CD14-positive monocyte (primary cell): ENCODE measurements around the gene SHISA3. TPM values are rescaled to one million over a fixed set of nuclear protein-coding genes. Genes with fewer than 3 reads are reported as not detected.

Experiments used
- DNase-seq, 3 donors: peaks; one replicate each; pipeline ENCODE4 v3.0.0-alpha.2; 2011 to 2022
- H2AFZ ChIP-seq: 2 replicates; pipeline ENCODE4 v1.6.0; 2012; ENCODE audit warnings: mild to moderate bottlenecking, low read depth, low read length, inconsistent platforms; ENCODE audit not compliant: insufficient read depth, poor library complexity, severe bottlenecking
- H3K27ac ChIP-seq, 2 donors: 1 replicate in 1 of 2; 2 replicates in 1 of 2; pipeline ENCODE4 v1.5.1; 2012 to 2013; ENCODE audit warnings: low read length in 2 of 2, control low read depth in 1 of 2, inconsistent platforms in 1 of 2, low read depth in 1 of 2, mild to moderate bottlenecking in 1 of 2
- H3K27me3 ChIP-seq, 2 donors: one replicate each; pipeline versions ENCODE4 v1.6.0 to v1.6.1; 2011 to 2013; ENCODE audit warnings: low read length in 2 of 2; ENCODE audit not compliant: control insufficient read depth in 2 of 2, insufficient read depth in 2 of 2
- H3K36me3 ChIP-seq, 2 donors: replicated peaks in 1 of 2; 1 replicate in 1 of 2; 2 replicates in 1 of 2; pipeline versions ENCODE4 v1.5.1 to v1.6.1; 2012 to 2013; ENCODE audit warnings: low read length in 2 of 2, control low read depth in 1 of 2, inconsistent platforms in 1 of 2, mild to moderate bottlenecking in 1 of 2; ENCODE audit not compliant: insufficient read depth in 2 of 2, control insufficient read depth in 1 of 2
- H3K4me1 ChIP-seq, 2 donors: 1 replicate in 1 of 2; 2 replicates in 1 of 2; pipeline versions ENCODE4 v1.5.1 to v1.6.1; 2012 to 2013; ENCODE audit warnings: low read length in 2 of 2, control low read depth in 1 of 2, inconsistent platforms in 1 of 2, mild to moderate bottlenecking in 1 of 2, moderate library complexity in 1 of 2; ENCODE audit not compliant: insufficient read depth in 2 of 2, control insufficient read depth in 1 of 2
- H3K4me2 ChIP-seq: replicated peaks from 2 replicates; pipeline ENCODE3; 2012; ENCODE audit warnings: low read length, moderate library complexity, mild to moderate bottlenecking; ENCODE audit not compliant: poor library complexity, severe bottlenecking; ENCODE audit errors: extremely low read depth
- H3K4me3 ChIP-seq, 3 experiments: fragments of 200-600 bp in 1 of 3; sonication (generic) in 1 of 3; replicated peaks in 1 of 3; 1 replicate in 2 of 3; 2 replicates in 1 of 3; pipeline ENCODE4 v1.5.1; 2011 to 2013; ENCODE audit warnings: low read length in 3 of 3, mild to moderate bottlenecking in 3 of 3, control low read depth in 2 of 3, low read depth in 2 of 3, inconsistent platforms in 1 of 3, moderate library complexity in 1 of 3
- H3K79me2 ChIP-seq: 2 replicates; pipeline ENCODE4 v1.6.0; 2012; ENCODE audit warnings: mild to moderate bottlenecking, control low read depth, inconsistent platforms, low read length, moderate library complexity; ENCODE audit not compliant: insufficient read depth
- H3K9ac ChIP-seq: 2 replicates; pipeline ENCODE4 v1.6.0; 2017; ENCODE audit warnings: low read length, mild to moderate bottlenecking; ENCODE audit not compliant: insufficient read depth, poor library complexity, severe bottlenecking
- H3K9me3 ChIP-seq, 2 donors: replicated peaks in 1 of 2; 1 replicate in 1 of 2; 2 replicates in 1 of 2; pipeline versions ENCODE4 v1.5.1 to v1.6.1; 2012 to 2013; ENCODE audit warnings: low read length in 2 of 2, control low read depth in 1 of 2; ENCODE audit not compliant: control insufficient read depth in 1 of 2, insufficient read depth in 1 of 2
- H4K20me1 ChIP-seq: 2 replicates; pipeline ENCODE4 v1.6.0; 2012; ENCODE audit warnings: mild to moderate bottlenecking, low read length, control low read depth, moderate library complexity; ENCODE audit not compliant: insufficient read depth
- H3K27ac Mint-ChIP-seq, 7 donors: one replicate each; pipeline ENCODE4 v1.8.0; 2020; ENCODE audit warnings: mild to moderate bottlenecking in 7 of 7, mixed read lengths in 7 of 7, moderate library complexity in 6 of 7, inconsistent platforms in 2 of 7
- H3K27me3 Mint-ChIP-seq, 3 donors: one replicate each; pipeline ENCODE4 v1.8.0; 2021 to 2022; ENCODE audit warnings: low read depth in 3 of 3, mild to moderate bottlenecking in 3 of 3, mixed read lengths in 3 of 3, moderate library complexity in 3 of 3, inconsistent platforms in 1 of 3
- H3K36me3 Mint-ChIP-seq, 2 donors: one replicate each; pipeline ENCODE4 v1.8.0; 2020; ENCODE audit warnings: mixed read lengths in 2 of 2, inconsistent platforms in 1 of 2, mild to moderate bottlenecking in 1 of 2
- H3K4me1 Mint-ChIP-seq: one replicate; pipeline ENCODE4 v1.8.0; 2020; ENCODE audit warnings: mild to moderate bottlenecking, mixed read lengths
- H3K4me3 Mint-ChIP-seq, 2 donors: one replicate each; pipeline ENCODE4 v1.8.0; 2020; ENCODE audit warnings: mild to moderate bottlenecking in 2 of 2, mixed read lengths in 2 of 2, moderate library complexity in 1 of 2
- H3K9me3 Mint-ChIP-seq, 7 donors: one replicate each; pipeline ENCODE4 v1.8.0; 2020 to 2022; ENCODE audit warnings: mixed read lengths in 7 of 7, mild to moderate bottlenecking in 6 of 7, moderate library complexity in 6 of 7, inconsistent platforms in 2 of 7
- CTCF ChIP-seq: fragments of 200-600 bp; IDR thresholded peaks from one replicate; pipeline ENCODE4 v1.8.0; 2022; ENCODE audit warnings: antibody characterized with exemption, mild to moderate bottlenecking
- WGBS: methylation state at CpG from one replicate; pipeline ENCODE4 v1.1.5; 2013; ENCODE audit warnings: missing lambda C conversion rate; ENCODE audit not compliant: insufficient coverage; 5-methylcytosine and 5-hydroxymethylcytosine counted together
- intact Hi-C, 2 donors: fragments of 100-400 bp; cut with micrococcal nuclease; formaldehyde crosslinking; loops; one replicate each; pipeline versions ENCODE4 v1.15.0 to v1.15.1; 2023
- polyA plus RNA-seq, 3 donors: library from polyadenylated mRNA; depleted of rRNA in 1 of 3; unstranded in 2 of 3; stranded (reverse) in 1 of 3; fragments of 300-500 nt in 2 of 3; fragments of >200 nt in 1 of 3; fragmentation: Illumina TruSeq in 2 of 3; gene quantifications; 1 replicate in 2 of 3; 2 replicates in 1 of 3; pipeline ENCODE4 v1.2.3, GENCODE V29; 2012 to 2021

Gene SHISA3
- polyA plus RNA-seq, 3 donors = not detected

DNA sequence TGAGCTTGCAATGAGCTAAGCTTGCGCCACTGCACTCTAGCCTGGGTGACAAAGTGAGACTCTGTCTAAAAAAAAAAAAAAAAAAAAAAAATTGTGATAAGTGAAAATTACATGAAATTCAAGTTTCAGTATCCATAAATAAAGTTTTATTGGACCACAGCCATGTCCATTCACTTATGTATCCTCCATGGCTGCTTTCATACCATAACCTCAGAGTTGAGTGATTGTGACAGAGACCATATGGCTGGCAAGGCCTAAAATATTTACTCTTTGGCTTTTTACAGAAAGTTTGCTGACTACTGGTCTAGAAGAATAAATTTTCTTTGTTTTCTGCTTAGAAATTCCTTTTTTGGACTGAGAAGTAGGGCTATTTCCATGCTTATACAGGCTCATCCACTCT lies 11.8 kb upstream of the SHISA3 start:
- no peak overlapping the region for H3K27ac Mint-ChIP-seq

DNA sequence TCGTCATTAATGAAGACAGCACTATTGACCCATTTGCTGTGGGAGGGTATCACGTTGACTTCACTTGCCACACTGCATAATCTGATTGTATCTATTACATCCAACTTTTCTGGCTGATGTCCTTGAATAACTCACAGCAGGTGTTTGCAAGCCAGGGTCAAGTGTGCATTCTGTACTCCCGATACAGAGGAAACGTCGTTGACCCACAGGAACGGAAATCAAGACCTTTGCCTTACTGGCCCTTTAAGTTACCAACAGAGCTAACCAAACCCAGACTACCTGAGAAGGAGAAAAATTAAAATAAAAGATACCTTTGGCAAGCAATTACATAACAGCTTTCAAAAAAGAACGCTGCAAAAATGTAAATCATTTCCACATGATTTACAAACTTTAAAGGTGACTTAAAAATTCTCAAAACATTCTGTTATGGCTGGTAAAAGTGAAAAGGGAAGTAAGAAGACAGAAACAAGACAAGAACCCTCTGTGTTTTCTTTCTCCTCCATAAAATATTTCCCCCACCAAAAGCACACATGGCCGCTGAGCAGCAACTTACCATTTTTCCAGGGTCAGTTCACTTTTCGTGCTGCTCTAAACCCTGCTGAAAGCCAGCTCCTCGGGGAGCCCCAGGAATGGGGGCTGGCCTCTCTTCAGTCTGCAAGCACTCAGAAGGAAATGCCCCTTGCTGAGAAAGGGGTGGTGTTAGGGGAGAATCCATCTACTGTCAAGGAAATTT lies 6.5 kb upstream of the SHISA3 start:
- H3K4me2 ChIP-seq = no peak overlapping the region
- no peaks in the 10 kb centered on the region for H3K36me3 ChIP-seq
- peak overlapping the region in 1 of 7 donors; percentile 44 for H3K27ac Mint-ChIP-seq
- no peak for DNase-seq
- intact Hi-C loops = no loop called here
- H3K4me3 ChIP-seq = no peak overlapping the region
- no peak overlapping the region for H3K4me3 Mint-ChIP-seq
- H3K27me3 ChIP-seq = peaks cover 12 to 16% of the 10 kb centered on the region in 2 donors
- peaks cover 0 to 13% (median 3%) of the 10 kb centered on the region in 7 donors for H3K9me3 Mint-ChIP-seq
- H3K9me3 ChIP-seq = no peaks in the 10 kb centered on the region
- no peaks in the 10 kb centered on the region for H3K4me1 ChIP-seq
- H3K27ac ChIP-seq = no peak overlapping the region
- peaks cover 4% of the 10 kb centered on the region for H3K4me1 Mint-ChIP-seq
- no peak overlapping the region for H2AFZ ChIP-seq
- no peak overlapping the region for H3K9ac ChIP-seq
- 61% methylated on average over 2 of the region's 10 CpGs for WGBS
- no peak for TF ChIP-seq CTCF
- H3K27me3 Mint-ChIP-seq = peaks cover 23 to 29% (median 28%) of the 10 kb centered on the region in 3 donors
- H4K20me1 ChIP-seq = no peaks in the 10 kb centered on the region
- H3K36me3 Mint-ChIP-seq = no peaks in the 10 kb centered on the region
- no peaks in the 10 kb centered on the region for H3K79me2 ChIP-seq

More for the DNA sequence above, 11.8 kb upstream of the SHISA3 start:
- DNase-seq = no peak
- Histone ChIP-seq H3K27ac (no peak overlapping the region), H3K4me1 (no peaks in the 10 kb centered on the region), H3K4me2 (no peak overlapping the region), H3K9me3 (no peaks in the 10 kb centered on the region), H2AFZ (no peak overlapping the region), H4K20me1 (no peaks in the 10 kb centered on the region), H3K36me3 (no peaks in the 10 kb centered on the region), H3K27me3 (peaks cover 0 to 4% of the 10 kb centered on the region in 2 donors), H3K79me2 (no peaks in the 10 kb centered on the region), H3K4me3 (no peak overlapping the region), H3K9ac (no peak overlapping the region)
- intact Hi-C loops = no loop called here
- TF ChIP-seq CTCF = no peak
- Mint-ChIP-seq H3K27me3 (peaks cover 0 to 15% (median 4%) of the 10 kb centered on the region in 3 donors), H3K4me3 (no peak overlapping the region), H3K4me1 (peaks cover under 1% of the 10 kb centered on the region), H3K36me3 (no peaks in the 10 kb centered on the region), H3K9me3 (peaks cover 2 to 14% (median 8%) of the 10 kb centered on the region in 7 donors)
- no CpG with 5 or more reads among the region's 1 CpG for WGBS
